ENCODE results near the gene HMX1. TPM values are rescaled to one million over a fixed set of nuclear protein-coding genes. Genes with fewer than 3 reads are reported as not detected.

The HMX1 gene
- polyA plus RNA-seq, 1 of the 3 experiments (the other 2 are of a cell fraction), result 0.20 TPM

DNA sequence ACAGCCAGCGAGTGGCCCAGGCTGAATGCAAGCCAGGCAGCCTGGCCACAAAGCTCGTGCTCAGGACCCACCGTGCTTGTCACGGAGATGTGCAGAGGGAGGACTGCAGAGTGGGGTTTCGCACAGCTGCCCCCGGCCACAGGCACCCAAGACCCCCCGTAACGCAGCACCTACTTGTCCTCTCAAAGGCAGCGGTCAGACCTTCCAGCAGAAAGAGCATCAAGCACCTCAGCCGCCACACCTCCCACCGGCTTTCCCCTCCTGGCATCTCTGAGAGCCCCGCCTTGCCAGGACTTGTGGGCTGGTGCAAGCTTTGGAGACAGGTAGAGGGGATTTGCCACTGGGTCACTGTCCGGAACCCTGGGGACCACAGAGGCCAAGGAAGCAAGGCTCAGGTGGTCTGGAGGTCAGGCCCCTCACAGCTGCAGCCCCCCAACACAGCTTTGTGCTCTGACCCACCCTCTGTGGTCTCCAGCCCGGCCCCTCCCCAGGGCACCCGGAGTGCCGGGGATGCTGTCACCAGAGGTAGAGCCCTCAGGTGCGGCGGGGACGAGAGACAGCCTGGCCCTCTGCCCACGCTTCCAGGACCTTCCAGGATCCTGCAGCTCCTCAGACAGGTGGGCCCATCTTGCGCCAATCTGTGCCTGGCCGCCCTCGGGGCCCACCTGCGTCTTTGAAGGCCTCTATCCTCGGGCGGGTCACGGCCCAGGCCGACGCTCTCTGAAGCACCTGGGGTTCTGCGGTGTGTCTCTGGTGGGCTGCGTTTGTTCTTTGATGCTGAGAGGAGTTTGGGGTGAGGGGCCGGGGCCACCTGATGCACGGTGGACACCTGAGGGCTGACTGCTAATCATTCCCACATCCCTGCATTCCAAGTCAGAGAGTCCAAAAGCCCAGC is 34.4 kb upstream of the HMX1 start:
- Histone ChIP-seq H4K20me1 (ENCODE audit: insufficient read depth) (no peaks in the 10 kb centered on the region), H2AFZ (ENCODE audit: low read depth) (no peak overlapping the region), H3K9me3 (no peaks in the 10 kb centered on the region), H3K4me2 (no peak overlapping the region), H3K36me3 (replicated peaks in 1 of 2; ENCODE audit: control insufficient read depth in 1 of 2, insufficient read depth in 2 of 2, low read length in 1 of 2) (no peaks in the 10 kb centered on the region), H3K4me3 (ENCODE audit: low read depth in 2 of 2, low read length in 1 of 2) (no peak overlapping the region), H3K4me1 (ENCODE audit: control insufficient read depth in 1 of 2, insufficient read depth in 2 of 2, low read depth in 1 of 2, low read length in 1 of 2) (no peaks in the 10 kb centered on the region; a peak in 1 of 4 replicates), H3K79me2 (ENCODE audit: insufficient read depth) (no peaks in the 10 kb centered on the region), H3K9ac (no peak overlapping the region), H3F3A (replicated peaks; ENCODE audit: insufficient read depth) (no peaks in the 10 kb centered on the region), H3K27me3 (ENCODE audit: insufficient read depth) (no peaks in the 10 kb centered on the region), H3K9me2 (no peaks in the 10 kb centered on the region), H3K27ac (ENCODE audit: low read depth in 2 of 2, low read length in 1 of 2) (no peak overlapping the region)
- POLR2A ChIA-PET, result no interaction called here
- peak; percentile 14 for DNase-seq
- CTCF ChIA-PET, result interaction anchor here (0.8 to 1.8 kb wide), 3 partner anchors 11 to 21 kb away, joined by 3 to 9 read pairs (median 8); no protein-coding TSS in a partner anchor
- 50% methylated on average over 4 of the region's 33 CpGs for WGBS (ENCODE audit: low lambda C conversion rate)
- TF ChIP-seq YY1 (IDR thresholded peaks at IDR 0.05; ENCODE audit: low read depth), result no peak
- TF ChIP-seq, protein P1, sequence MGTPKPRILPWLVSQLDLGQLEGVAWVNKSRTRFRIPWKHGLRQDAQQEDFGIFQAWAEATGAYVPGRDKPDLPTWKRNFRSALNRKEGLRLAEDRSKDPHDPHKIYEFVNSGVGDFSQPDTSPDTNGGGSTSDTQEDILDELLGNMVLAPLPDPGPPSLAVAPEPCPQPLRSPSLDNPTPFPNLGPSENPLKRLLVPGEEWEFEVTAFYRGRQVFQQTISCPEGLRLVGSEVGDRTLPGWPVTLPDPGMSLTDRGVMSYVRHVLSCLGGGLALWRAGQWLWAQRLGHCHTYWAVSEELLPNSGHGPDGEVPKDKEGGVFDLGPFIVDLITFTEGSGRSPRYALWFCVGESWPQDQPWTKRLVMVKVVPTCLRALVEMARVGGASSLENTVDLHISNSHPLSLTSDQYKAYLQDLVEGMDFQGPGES (IDR thresholded peaks at IDR 0.05; ENCODE audit: low read depth, low read length), result no peak
- TF ChIP-seq RFX5 (IDR thresholded peaks at IDR 0.05; ENCODE audit: low read length), result no peak
- TF ChIP-seq, protein P2, sequence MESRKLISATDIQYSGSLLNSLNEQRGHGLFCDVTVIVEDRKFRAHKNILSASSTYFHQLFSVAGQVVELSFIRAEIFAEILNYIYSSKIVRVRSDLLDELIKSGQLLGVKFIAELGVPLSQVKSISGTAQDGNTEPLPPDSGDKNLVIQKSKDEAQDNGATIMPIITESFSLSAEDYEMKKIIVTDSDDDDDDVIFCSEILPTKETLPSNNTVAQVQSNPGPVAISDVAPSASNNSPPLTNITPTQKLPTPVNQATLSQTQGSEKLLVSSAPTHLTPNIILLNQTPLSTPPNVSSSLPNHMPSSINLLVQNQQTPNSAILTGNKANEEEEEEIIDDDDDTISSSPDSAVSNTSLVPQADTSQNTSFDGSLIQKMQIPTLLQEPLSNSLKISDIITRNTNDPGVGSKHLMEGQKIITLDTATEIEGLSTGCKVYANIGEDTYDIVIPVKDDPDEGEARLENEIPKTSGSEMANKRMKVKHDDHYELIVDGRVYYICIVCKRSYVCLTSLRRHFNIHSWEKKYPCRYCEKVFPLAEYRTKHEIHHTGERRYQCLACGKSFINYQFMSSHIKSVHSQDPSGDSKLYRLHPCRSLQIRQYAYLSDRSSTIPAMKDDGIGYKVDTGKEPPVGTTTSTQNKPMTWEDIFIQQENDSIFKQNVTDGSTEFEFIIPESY (IDR thresholded peaks at IDR 0.05; ENCODE audit: borderline replicate concordance, low read depth), result no peak
- no peak for TF ChIP-seq RCOR1 (IDR thresholded peaks at IDR 0.05; ENCODE audit: low read length)
- TF ChIP-seq, protein P3, sequence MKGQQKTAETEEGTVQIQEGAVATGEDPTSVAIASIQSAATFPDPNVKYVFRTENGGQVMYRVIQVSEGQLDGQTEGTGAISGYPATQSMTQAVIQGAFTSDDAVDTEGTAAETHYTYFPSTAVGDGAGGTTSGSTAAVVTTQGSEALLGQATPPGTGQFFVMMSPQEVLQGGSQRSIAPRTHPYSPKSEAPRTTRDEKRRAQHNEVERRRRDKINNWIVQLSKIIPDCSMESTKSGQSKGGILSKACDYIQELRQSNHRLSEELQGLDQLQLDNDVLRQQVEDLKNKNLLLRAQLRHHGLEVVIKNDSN (IDR thresholded peaks at IDR 0.05; ENCODE audit: borderline replicate concordance, low read depth), result no peak

DNA sequence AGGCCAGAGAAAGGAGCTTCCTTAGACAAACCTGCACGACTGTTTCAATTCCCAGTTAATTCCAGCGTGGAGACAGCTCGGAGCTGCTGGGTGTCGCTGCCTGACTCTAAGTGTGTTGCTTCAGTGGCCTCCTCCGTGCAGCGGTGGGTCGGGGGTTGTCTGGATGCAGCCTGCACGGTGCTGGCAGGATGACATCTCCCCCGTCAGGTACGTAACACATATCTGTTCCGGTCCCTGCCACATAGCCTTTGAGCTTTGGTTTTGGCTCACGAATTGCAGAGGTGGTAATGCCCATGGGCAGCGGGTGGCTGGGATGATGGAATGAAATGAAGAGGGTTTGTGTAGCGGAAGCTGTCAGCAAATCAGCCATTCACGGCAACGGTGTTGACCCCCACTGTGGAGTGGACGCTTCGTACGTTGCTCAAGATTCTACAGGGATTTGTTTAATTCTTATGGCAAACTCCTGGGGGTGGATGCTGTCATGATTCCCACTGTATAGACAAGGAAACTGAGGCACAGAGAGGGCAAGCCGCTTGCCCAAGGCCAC is 33.7 kb upstream of the HMX1 start:
- no peaks in the 10 kb centered on the region for H3K9me3 ChIP-seq
- H4K20me1 ChIP-seq (ENCODE audit: insufficient read depth), result no peaks in the 10 kb centered on the region
- DNase-seq, result peak; percentile 17
- no peak overlapping the region for H3K9ac ChIP-seq
- H3K79me2 ChIP-seq (ENCODE audit: insufficient read depth), result no peaks in the 10 kb centered on the region
- H3K4me1 ChIP-seq (ENCODE audit: control insufficient read depth in 1 of 2, insufficient read depth in 2 of 2, low read depth in 1 of 2, low read length in 1 of 2), result no peaks in the 10 kb centered on the region; a peak in 1 of 4 replicates
- H3K36me3 ChIP-seq (replicated peaks in 1 of 2; ENCODE audit: control insufficient read depth in 1 of 2, insufficient read depth in 2 of 2, low read length in 1 of 2), result no peaks in the 10 kb centered on the region
- no peak overlapping the region for H3K4me2 ChIP-seq
- no peak overlapping the region for H3K4me3 ChIP-seq (ENCODE audit: low read depth in 2 of 2, low read length in 1 of 2)
- H3F3A ChIP-seq (replicated peaks; ENCODE audit: insufficient read depth), result no peaks in the 10 kb centered on the region
- no peaks in the 10 kb centered on the region for H3K9me2 ChIP-seq
- H3K27me3 ChIP-seq (ENCODE audit: insufficient read depth), result no peaks in the 10 kb centered on the region
- ChIA-PET POLR2A (no interaction called here), CTCF (interaction anchor here (0.8 to 1.8 kb wide), 4 partner anchors 10 to 217 kb away, joined by 3 to 9 read pairs (median 6); no protein-coding TSS in a partner anchor)
- WGBS (ENCODE audit: low lambda C conversion rate), result 50% methylated on average over 11 of the region's 20 CpGs
- no peak overlapping the region for H2AFZ ChIP-seq (ENCODE audit: low read depth)
- no peak overlapping the region for H3K27ac ChIP-seq (ENCODE audit: low read depth in 2 of 2, low read length in 1 of 2)
- TF ChIP-seq FOXJ3 (CRISPR knock-in tag; IDR thresholded peaks at IDR 0.05), result no peak
- TF ChIP-seq, protein P1 (IDR thresholded peaks at IDR 0.05; ENCODE audit: low read depth, low read length), result no peak
- no peak for TF ChIP-seq SMC3 (IDR thresholded peaks at IDR 0.05; ENCODE audit: low read depth, low read length)
- TF ChIP-seq GATA2 (CRISPR knock-in tag; IDR thresholded peaks at IDR 0.05), result no peak
- TF ChIP-seq, protein P4, sequence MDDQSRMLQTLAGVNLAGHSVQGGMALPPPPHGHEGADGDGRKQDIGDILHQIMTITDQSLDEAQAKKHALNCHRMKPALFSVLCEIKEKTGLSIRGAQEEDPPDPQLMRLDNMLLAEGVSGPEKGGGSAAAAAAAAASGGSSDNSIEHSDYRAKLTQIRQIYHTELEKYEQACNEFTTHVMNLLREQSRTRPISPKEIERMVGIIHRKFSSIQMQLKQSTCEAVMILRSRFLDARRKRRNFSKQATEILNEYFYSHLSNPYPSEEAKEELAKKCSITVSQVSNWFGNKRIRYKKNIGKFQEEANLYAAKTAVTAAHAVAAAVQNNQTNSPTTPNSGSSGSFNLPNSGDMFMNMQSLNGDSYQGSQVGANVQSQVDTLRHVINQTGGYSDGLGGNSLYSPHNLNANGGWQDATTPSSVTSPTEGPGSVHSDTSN (IDR thresholded peaks at IDR 0.05), result no peak
- no peak for TF ChIP-seq EZH2phosphoT487 (IDR thresholded peaks at IDR 0.05; ENCODE audit: borderline replicate concordance, low read depth)
- no peak for TF ChIP-seq NFIC (IDR thresholded peaks at IDR 0.05; ENCODE audit: borderline replicate concordance)
- TF ChIP-seq, protein P5, sequence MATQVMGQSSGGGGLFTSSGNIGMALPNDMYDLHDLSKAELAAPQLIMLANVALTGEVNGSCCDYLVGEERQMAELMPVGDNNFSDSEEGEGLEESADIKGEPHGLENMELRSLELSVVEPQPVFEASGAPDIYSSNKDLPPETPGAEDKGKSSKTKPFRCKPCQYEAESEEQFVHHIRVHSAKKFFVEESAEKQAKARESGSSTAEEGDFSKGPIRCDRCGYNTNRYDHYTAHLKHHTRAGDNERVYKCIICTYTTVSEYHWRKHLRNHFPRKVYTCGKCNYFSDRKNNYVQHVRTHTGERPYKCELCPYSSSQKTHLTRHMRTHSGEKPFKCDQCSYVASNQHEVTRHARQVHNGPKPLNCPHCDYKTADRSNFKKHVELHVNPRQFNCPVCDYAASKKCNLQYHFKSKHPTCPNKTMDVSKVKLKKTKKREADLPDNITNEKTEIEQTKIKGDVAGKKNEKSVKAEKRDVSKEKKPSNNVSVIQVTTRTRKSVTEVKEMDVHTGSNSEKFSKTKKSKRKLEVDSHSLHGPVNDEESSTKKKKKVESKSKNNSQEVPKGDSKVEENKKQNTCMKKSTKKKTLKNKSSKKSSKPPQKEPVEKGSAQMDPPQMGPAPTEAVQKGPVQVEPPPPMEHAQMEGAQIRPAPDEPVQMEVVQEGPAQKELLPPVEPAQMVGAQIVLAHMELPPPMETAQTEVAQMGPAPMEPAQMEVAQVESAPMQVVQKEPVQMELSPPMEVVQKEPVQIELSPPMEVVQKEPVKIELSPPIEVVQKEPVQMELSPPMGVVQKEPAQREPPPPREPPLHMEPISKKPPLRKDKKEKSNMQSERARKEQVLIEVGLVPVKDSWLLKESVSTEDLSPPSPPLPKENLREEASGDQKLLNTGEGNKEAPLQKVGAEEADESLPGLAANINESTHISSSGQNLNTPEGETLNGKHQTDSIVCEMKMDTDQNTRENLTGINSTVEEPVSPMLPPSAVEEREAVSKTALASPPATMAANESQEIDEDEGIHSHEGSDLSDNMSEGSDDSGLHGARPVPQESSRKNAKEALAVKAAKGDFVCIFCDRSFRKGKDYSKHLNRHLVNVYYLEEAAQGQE (IDR thresholded peaks at IDR 0.05; ENCODE audit: low read depth, low read length), result no peak
- TF ChIP-seq CHD2 (IDR thresholded peaks at IDR 0.05; ENCODE audit: low read length, partially characterized antibody), result no peak

Data from SK-N-SH (cell line).